Fibroblast of lung (primary cell): ENCODE results near the gene NHS. TPM values are rescaled to one million over a fixed set of nuclear protein-coding genes. Genes with fewer than 3 reads are reported as not detected.

Experiments used
- DNase-seq, 2 donors: peaks; one replicate each; pipeline versions ENCODE4 v3.0.0 to v3.0.0-alpha.2; 2010; ENCODE audit warnings: low read depth in 2 of 2
- H2AFZ ChIP-seq: 2 replicates; pipeline ENCODE4 v1.5.1; 2012; ENCODE audit warnings: low read length, control low read depth, inconsistent platforms
- H3K27ac ChIP-seq: 2 replicates; pipeline ENCODE4 v1.5.1; 2011; ENCODE audit warnings: low read length, control low read depth; ENCODE audit not compliant: insufficient read depth
- H3K27me3 ChIP-seq: 2 replicates; pipeline ENCODE4 v1.5.1; 2011; ENCODE audit warnings: mild to moderate bottlenecking, low read length; ENCODE audit not compliant: control insufficient read depth, insufficient read depth
- H3K36me3 ChIP-seq: 2 replicates; pipeline ENCODE4 v1.5.1; 2011; ENCODE audit warnings: low read length; ENCODE audit not compliant: control insufficient read depth, insufficient read depth
- H3K4me1 ChIP-seq: 2 replicates; pipeline ENCODE4 v1.5.1; 2011; ENCODE audit warnings: low read length; ENCODE audit not compliant: control insufficient read depth, insufficient read depth; ENCODE audit errors: extremely low read depth
- H3K4me2 ChIP-seq: 2 replicates; pipeline ENCODE4 v1.5.1; 2011; ENCODE audit warnings: low read length, control low read depth; ENCODE audit not compliant: insufficient read depth; ENCODE audit errors: extremely low read depth
- H3K4me3 ChIP-seq, 4 experiments: fragments of 200-600 bp in 1 of 4; sonication (generic) in 1 of 4; replicated peaks in 1 of 4; 2 replicates each; pipeline ENCODE4 v1.5.1; 2011 to 2016; ENCODE audit warnings: low read length in 4 of 4, low read depth in 3 of 4, mild to moderate bottlenecking in 3 of 4, control low read depth in 2 of 4, inconsistent platforms in 1 of 4, mixed read lengths in 1 of 4; ENCODE audit not compliant: insufficient read depth in 1 of 4; ENCODE audit errors: control extremely low read depth in 1 of 4
- H3K79me2 ChIP-seq: 2 replicates; pipeline ENCODE4 v1.5.1; 2012; ENCODE audit warnings: mild to moderate bottlenecking, low read length, inconsistent platforms; ENCODE audit not compliant: control insufficient read depth, insufficient read depth
- H3K9ac ChIP-seq: 2 replicates; pipeline ENCODE4 v1.5.1; 2011; ENCODE audit warnings: mild to moderate bottlenecking, low read length, control low read depth; ENCODE audit not compliant: insufficient read depth
- H3K9me3 ChIP-seq: 2 replicates; pipeline ENCODE4 v1.5.1; 2012; ENCODE audit warnings: low read depth, low read length; ENCODE audit not compliant: control insufficient read depth, insufficient read depth
- H4K20me1 ChIP-seq: 2 replicates; pipeline ENCODE4 v1.5.1; 2011; ENCODE audit warnings: low read length; ENCODE audit not compliant: control insufficient read depth, insufficient read depth; ENCODE audit errors: extremely low read depth
- EZH2 ChIP-seq: IDR thresholded peaks from 2 replicates; pipeline ENCODE4 v1.5.1; 2012; ENCODE audit warnings: low read length, control low read depth, mild to moderate bottlenecking; ENCODE audit errors: missing control alignments
- polyA plus RNA-seq, 2 donors: library from polyadenylated mRNA; depleted of rRNA in 1 of 2; stranded (reverse) in 1 of 2; unstranded in 1 of 2; fragments of >200 nt; gene quantifications; 2 replicates each; pipeline ENCODE4 v1.2.1, GENCODE V29; 2011 to 2012; ENCODE audit warnings: missing spikeins in 1 of 2
- total RNA-seq: library from RNA; depleted of rRNA; stranded (reverse); fragments of >200 nt; gene quantifications from 2 replicates; pipeline ENCODE4 v1.2.1, GENCODE V29; 2014
- TF ChIP-seq, protein P1 (sequence below), 2 donors: IDR thresholded peaks in 1 of 2; conservative IDR thresholded peaks in 1 of 2; 1 replicate in 1 of 2; 2 replicates in 1 of 2; pipeline ENCODE4 v1.5.1; 2011 to 2012; ENCODE audit warnings: low read length in 2 of 2, control low read depth in 1 of 2, inconsistent platforms in 1 of 2, low read depth in 1 of 2, mild to moderate bottlenecking in 1 of 2

Gene NHS
- total and polyA plus RNA-seq, 2 donors (not counting 1 experiment from before 2014, with no cell fraction given), result 1.4 to 3.8 TPM

DNA sequence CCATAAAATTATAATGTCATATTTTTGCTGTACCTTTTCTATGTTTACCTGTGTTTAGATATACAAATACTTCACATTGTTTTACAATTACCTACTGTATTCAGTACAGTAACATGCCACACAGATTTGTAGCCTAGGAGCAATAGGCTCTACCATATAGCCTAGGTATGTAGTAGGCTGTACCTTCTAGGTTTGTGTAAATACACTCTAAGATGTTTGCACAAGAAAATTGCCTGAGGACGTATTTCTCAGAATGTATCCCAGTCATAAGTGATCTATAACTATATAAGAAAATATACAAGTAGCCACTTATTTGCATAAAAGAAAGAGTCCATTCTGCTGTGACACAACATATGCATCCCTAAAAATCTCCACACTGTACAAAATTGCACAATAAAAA, 326.0 kb downstream of the NHS start:
- no peaks in the 10 kb centered on the region for H3K9me3 ChIP-seq
- no peaks in the 10 kb centered on the region for H3K36me3 ChIP-seq
- H3K79me2 ChIP-seq, result no peaks in the 10 kb centered on the region

DNA sequence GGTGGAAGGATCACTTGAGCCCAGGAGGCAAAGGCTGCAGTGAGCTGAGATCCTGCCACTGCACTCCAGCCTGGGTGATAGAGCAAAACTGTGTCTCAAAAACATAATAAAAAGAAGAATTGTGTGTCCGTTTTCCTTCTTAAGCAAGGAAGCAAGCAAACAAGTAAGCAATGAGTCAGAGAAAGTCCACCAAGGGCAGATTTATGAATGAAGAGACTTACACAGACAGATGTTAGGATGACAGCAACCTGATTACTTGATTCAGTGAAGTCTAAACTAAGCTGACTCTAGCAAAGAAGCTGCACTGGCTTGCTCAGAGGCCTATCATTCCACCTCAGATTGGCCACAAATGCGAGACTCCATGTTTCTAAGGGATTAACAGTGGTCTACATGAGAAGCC, 328.2 kb downstream of the NHS start:
- no peaks in the 10 kb centered on the region for H3K36me3 ChIP-seq
- no peak overlapping the region for H3K4me3 ChIP-seq
- TF ChIP-seq EZH2, result no peak
- TF ChIP-seq, protein P1, sequence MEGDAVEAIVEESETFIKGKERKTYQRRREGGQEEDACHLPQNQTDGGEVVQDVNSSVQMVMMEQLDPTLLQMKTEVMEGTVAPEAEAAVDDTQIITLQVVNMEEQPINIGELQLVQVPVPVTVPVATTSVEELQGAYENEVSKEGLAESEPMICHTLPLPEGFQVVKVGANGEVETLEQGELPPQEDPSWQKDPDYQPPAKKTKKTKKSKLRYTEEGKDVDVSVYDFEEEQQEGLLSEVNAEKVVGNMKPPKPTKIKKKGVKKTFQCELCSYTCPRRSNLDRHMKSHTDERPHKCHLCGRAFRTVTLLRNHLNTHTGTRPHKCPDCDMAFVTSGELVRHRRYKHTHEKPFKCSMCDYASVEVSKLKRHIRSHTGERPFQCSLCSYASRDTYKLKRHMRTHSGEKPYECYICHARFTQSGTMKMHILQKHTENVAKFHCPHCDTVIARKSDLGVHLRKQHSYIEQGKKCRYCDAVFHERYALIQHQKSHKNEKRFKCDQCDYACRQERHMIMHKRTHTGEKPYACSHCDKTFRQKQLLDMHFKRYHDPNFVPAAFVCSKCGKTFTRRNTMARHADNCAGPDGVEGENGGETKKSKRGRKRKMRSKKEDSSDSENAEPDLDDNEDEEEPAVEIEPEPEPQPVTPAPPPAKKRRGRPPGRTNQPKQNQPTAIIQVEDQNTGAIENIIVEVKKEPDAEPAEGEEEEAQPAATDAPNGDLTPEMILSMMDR (conservative IDR thresholded peaks at IDR 0.05 in 1 of 2, IDR thresholded peaks at IDR 0.05 in 1 of 2; ENCODE audit: low read depth in 1 of 2, low read length in 2 of 2), result no peak
- DNase-seq, result peak in 1 of 2 donors; percentile 16
- H3K4me1 ChIP-seq, result no peaks in the 10 kb centered on the region
- H3K9ac ChIP-seq, result no peak overlapping the region
- H3K27ac ChIP-seq, result no peak overlapping the region
- H3K9me3 ChIP-seq, result no peaks in the 10 kb centered on the region
- H3K27me3 ChIP-seq, result no peaks in the 10 kb centered on the region
- H2AFZ ChIP-seq, result no peak overlapping the region
- no peaks in the 10 kb centered on the region for H3K79me2 ChIP-seq
- H3K4me2 ChIP-seq, result no peak overlapping the region
- no peaks in the 10 kb centered on the region for H4K20me1 ChIP-seq

More for the DNA sequence above, 326.0 kb downstream of the NHS start:
- Histone ChIP-seq H3K4me1 (no peaks in the 10 kb centered on the region), H3K27me3 (no peaks in the 10 kb centered on the region), H3K4me2 (no peak overlapping the region), H4K20me1 (no peaks in the 10 kb centered on the region), H2AFZ (no peak overlapping the region), H3K4me3 (no peak overlapping the region), H3K9ac (no peak overlapping the region), H3K27ac (no peak overlapping the region)
- TF ChIP-seq EZH2, result no peak
- TF ChIP-seq, protein P1 (conservative IDR thresholded peaks at IDR 0.05 in 1 of 2, IDR thresholded peaks at IDR 0.05 in 1 of 2; ENCODE audit: low read depth in 1 of 2, low read length in 2 of 2), result no peak
- DNase-seq, result no peak

DNA sequence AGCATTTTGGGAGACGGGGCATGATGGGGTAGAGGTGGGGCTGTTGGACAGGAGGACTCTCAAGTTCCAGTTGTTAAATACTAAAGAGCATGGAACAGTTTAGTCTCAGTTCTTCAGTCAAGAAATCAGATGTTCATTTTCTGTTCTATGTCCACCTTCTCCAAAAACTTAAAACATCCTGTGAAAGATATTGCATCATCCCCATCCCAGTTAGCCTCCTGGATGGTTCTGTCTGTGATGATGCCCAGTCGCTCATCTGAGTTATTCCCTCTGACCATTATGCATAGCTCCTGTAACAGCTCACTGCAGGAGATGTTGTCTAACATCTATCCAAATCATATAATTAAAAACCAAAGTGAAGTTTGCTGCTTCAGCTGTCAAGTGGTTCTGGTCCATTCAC, 330.2 kb downstream of the NHS start:
- Histone ChIP-seq H3K4me2 (no peak overlapping the region), H3K36me3 (no peaks in the 10 kb centered on the region), H3K9ac (no peak overlapping the region), H2AFZ (no peak overlapping the region), H3K27me3 (no peaks in the 10 kb centered on the region), H3K9me3 (no peaks in the 10 kb centered on the region), H3K27ac (no peak overlapping the region), H4K20me1 (no peaks in the 10 kb centered on the region), H3K79me2 (no peaks in the 10 kb centered on the region), H3K4me3 (no peak overlapping the region), H3K4me1 (no peaks in the 10 kb centered on the region)
- DNase-seq, result no peak
- TF ChIP-seq, protein P1 (conservative IDR thresholded peaks at IDR 0.05 in 1 of 2, IDR thresholded peaks at IDR 0.05 in 1 of 2; ENCODE audit: low read depth in 1 of 2, low read length in 2 of 2), result no peak
- no peak for TF ChIP-seq EZH2
